Upper lobe of right lung (tissue), 1 donor: Measurements from ENCODE around the gene PLD3. TPM values are rescaled to one million over a fixed set of nuclear protein-coding genes. Genes with fewer than 3 reads are reported as not detected.

Experiments
- ATAC-seq: fragments of 200-7000 bp; cut with Tn5 transposase; one replicate; pipeline ENCODE4 v1.9.1; 2020; ENCODE audit warnings: mild to moderate bottlenecking, moderate library complexity
- DNase-seq: peaks from one replicate; pipeline ENCODE4 v3.0.0-alpha.2; 2020
- H3K27ac ChIP-seq: fragments of 200-600 bp; one replicate; pipeline ENCODE4 v1.8.0; 2022
- H3K27me3 ChIP-seq: fragments of 200-600 bp; one replicate; pipeline ENCODE4 v1.8.0; 2022; ENCODE audit warnings: mild to moderate bottlenecking
- H3K36me3 ChIP-seq: fragments of 200-600 bp; one replicate; pipeline ENCODE4 v1.8.0; 2022
- H3K4me1 ChIP-seq: fragments of 200-600 bp; one replicate; pipeline ENCODE4 v1.8.0; 2022
- H3K4me3 ChIP-seq: fragments of 200-600 bp; one replicate; pipeline ENCODE4 v1.8.0; 2022; ENCODE audit warnings: mild to moderate bottlenecking
- H3K9me3 ChIP-seq: fragments of 200-600 bp; one replicate; pipeline ENCODE4 v1.8.0; 2022
- CTCF ChIP-seq: fragments of 200-600 bp; IDR thresholded peaks from one replicate; pipeline ENCODE4 v1.8.0; 2022; ENCODE audit warnings: antibody characterized with exemption
- intact Hi-C: fragments of 100-400 bp; cut with DNase I; formaldehyde crosslinking; loops from one replicate; pipeline ENCODE4 v1.11.0; 2022
- total RNA-seq: library from RNA; stranded (reverse); fragmentation: NEBNext Ultra II Directional; extraction: Animal tissue kit (Norgen Biotek cat#: 25700); gene quantifications from one replicate; pipeline ENCODE4 v1.2.1, GENCODE V29; 2021
- donor health status: DM: no; HTN: yes; CAD: no; lungs with severe emphysema.

Gene PLD3
- total RNA-seq, 1 donor from 2014 or later, result 432 TPM

GRCh38 chr19:40335101-40335500 is 13.4 kb upstream of the PLD3 start:
- no peak overlapping the region for H3K27ac ChIP-seq
- no peak overlapping the region for H3K4me3 ChIP-seq
- H3K27me3 ChIP-seq, result no peaks in the 10 kb centered on the region
- ATAC-seq (no peak), DNase-seq (no peak)
- intact Hi-C loops, result no loop called here
- no peak for TF ChIP-seq CTCF
- H3K4me1 ChIP-seq, result no peaks in the 10 kb centered on the region
- H3K9me3 ChIP-seq, result no peaks in the 10 kb centered on the region
- peaks cover 67% of the 10 kb centered on the region for H3K36me3 ChIP-seq

- Histone ChIP-seq H3K27me3 (no peaks in the 10 kb centered on the region), H3K4me1 (no peaks in the 10 kb centered on the region), H3K4me3 (no peak overlapping the region), H3K36me3 (peaks cover 59% of the 10 kb centered on the region), H3K9me3 (no peaks in the 10 kb centered on the region), H3K27ac (no peak overlapping the region)
- intact Hi-C loops, result no loop called here
- no peak for TF ChIP-seq CTCF
- no peak for ATAC-seq
- DNase-seq, result no peak
Measured at GRCh38 chr19:40335855-40336600, 12.5 kb upstream of the PLD3 start.

GRCh38 chr19:40336601-40336900 is 11.9 kb upstream of the PLD3 start:
- Histone ChIP-seq H3K36me3 (peaks cover 53% of the 10 kb centered on the region), H3K9me3 (no peaks in the 10 kb centered on the region), H3K27me3 (no peaks in the 10 kb centered on the region), H3K27ac (no peak overlapping the region), H3K4me1 (no peaks in the 10 kb centered on the region), H3K4me3 (no peak overlapping the region)
- no peak for TF ChIP-seq CTCF
- no peak for ATAC-seq
- intact Hi-C loops, result no loop called here
- no peak for DNase-seq

GRCh38 chr19:40337107-40337506 is 11.4 kb upstream of the PLD3 start:
- no peak overlapping the region for H3K27ac ChIP-seq
- no peak for ATAC-seq
- no peak overlapping the region for H3K4me3 ChIP-seq
- no peaks in the 10 kb centered on the region for H3K9me3 ChIP-seq
- no peaks in the 10 kb centered on the region for H3K4me1 ChIP-seq
- peaks cover 48% of the 10 kb centered on the region for H3K36me3 ChIP-seq
- intact Hi-C loops, result no loop called here
- no peaks in the 10 kb centered on the region for H3K27me3 ChIP-seq
- no peak for TF ChIP-seq CTCF
- no peak for DNase-seq

GRCh38 chr19:40337594-40337993 is 10.9 kb upstream of the PLD3 start:
- Histone ChIP-seq H3K4me1 (no peaks in the 10 kb centered on the region), H3K36me3 (peaks cover 43% of the 10 kb centered on the region), H3K27ac (no peak overlapping the region), H3K27me3 (no peaks in the 10 kb centered on the region), H3K9me3 (no peaks in the 10 kb centered on the region), H3K4me3 (no peak overlapping the region)
- intact Hi-C loops, result no loop called here
- no peak for DNase-seq
- TF ChIP-seq CTCF, result no peak
- ATAC-seq, result no peak
